ENCODE measurements around the gene ESR1.

ESR1 gene

DNA sequence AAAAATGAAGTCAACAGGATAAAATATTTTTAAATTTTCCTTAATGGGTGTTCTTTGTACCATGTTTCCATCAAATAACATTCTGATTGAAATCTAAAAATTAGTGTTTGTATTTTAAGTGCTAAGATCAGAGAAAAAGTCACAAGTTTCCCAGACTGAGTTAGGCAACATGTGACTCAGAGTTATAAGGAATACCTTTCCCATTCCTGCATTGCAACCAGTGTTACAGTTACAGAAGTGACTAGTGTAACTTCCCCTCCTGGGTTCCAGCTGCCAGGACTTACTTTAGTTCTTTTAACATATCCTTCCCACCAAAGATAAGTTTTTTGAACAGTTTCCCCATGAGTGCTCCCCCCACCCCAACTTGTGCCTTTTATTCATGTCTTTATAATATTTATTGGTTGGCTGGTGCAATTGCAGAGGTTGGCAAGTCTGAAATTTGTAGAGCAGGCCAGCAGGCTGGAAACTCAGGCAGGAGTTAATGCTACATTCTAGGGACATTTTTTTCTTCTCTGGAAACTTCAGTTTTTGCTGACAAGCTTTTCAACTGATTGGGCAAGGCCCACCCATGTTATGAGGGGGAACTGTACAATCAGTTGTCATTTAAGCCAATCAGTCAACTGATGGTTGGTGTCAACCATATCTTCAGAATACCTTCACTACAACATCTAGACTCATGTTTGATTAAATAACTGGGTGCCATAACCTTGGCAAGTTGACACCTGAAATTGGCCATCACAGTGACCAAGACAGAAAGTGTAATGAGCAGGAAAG, 22.9 kb upstream of the ESR1 start:
- DNase-seq: no peak

DNA sequence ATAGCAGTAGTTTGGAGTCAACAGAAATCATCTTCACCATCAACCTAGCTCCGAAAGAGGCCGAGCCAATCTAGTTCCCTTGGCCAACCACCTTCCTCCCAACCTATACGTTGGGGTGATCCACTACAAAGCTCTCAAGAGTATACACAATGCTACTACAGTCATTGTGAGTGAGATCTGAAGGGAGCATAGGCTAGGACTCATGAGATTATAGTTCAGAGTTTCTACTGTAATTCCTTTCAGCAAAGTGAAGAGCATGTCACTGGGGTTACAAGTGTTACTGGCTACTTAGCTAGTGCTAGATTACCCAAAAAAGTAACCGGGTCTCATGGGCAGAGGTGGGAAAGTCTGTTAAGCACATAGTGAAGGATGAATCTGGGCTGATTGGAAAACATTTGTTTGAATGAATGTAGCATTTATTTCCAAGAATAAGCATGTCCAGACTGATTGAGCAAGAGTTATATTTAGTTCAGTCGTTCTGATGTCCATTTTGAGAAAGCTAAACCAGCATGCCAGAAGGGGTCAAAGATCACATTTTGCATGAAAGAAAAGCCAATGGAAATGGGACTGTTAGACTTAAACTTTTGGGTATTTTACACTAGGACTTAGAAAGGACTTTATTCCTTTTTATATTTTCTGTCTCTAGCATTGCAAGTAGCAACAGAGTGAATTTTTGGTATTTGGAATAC, 10.5 kb upstream of the ESR1 start:
- Histone ChIP-seq H3K36me3 (no peaks in the 10 kb centered on the region), H3K4me3 (ENCODE audit: low read depth, low read length) (no peak overlapping the region), H3K9me3 (no peaks in the 10 kb centered on the region), H3K4me1 (no peaks in the 10 kb centered on the region), H3K27me3 (no peaks in the 10 kb centered on the region)
- DNase-seq: no peak
- TF ChIP-seq, protein P1, sequence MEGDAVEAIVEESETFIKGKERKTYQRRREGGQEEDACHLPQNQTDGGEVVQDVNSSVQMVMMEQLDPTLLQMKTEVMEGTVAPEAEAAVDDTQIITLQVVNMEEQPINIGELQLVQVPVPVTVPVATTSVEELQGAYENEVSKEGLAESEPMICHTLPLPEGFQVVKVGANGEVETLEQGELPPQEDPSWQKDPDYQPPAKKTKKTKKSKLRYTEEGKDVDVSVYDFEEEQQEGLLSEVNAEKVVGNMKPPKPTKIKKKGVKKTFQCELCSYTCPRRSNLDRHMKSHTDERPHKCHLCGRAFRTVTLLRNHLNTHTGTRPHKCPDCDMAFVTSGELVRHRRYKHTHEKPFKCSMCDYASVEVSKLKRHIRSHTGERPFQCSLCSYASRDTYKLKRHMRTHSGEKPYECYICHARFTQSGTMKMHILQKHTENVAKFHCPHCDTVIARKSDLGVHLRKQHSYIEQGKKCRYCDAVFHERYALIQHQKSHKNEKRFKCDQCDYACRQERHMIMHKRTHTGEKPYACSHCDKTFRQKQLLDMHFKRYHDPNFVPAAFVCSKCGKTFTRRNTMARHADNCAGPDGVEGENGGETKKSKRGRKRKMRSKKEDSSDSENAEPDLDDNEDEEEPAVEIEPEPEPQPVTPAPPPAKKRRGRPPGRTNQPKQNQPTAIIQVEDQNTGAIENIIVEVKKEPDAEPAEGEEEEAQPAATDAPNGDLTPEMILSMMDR (IDR thresholded peaks at IDR 0.05; ENCODE audit: low read depth, low read length): no peak

More for the DNA sequence above, 22.9 kb upstream of the ESR1 start:
- Histone ChIP-seq H3K27me3 (no peaks in the 10 kb centered on the region), H3K4me3 (ENCODE audit: low read depth, low read length) (no peak overlapping the region), H3K9me3 (no peaks in the 10 kb centered on the region), H3K4me1 (no peaks in the 10 kb centered on the region), H3K36me3 (no peaks in the 10 kb centered on the region)
- TF ChIP-seq, protein P1 (IDR thresholded peaks at IDR 0.05; ENCODE audit: low read depth, low read length): no peak

DNA sequence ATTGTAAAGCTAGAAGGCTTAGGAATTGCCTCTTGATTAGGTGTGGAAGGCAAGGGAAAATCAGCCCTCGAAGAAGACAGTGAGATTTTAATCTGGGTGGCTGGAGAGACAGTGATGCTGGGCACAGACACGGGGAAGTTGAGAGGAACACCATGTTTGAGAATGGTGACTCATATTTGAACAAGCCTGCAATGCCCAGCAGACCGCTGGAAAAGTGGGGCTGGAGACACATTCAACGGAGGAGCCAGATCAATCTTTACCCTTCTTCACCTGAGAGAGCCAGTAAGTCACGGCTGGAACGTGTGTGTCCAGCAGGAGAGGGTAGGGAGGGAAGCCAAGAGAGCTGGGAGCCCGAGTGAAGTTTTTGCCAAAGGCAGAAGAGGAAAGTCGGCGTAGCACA, 3.7 kb upstream of the ESR1 start:
- Histone ChIP-seq H3K9me3 (no peaks in the 10 kb centered on the region), H3K27me3 (peaks cover 35% of the 10 kb centered on the region), H3K36me3 (no peaks in the 10 kb centered on the region), H3K4me1 (no peaks in the 10 kb centered on the region), H3K4me3 (ENCODE audit: low read depth, low read length) (no peak overlapping the region)
- no peak for DNase-seq
- TF ChIP-seq, protein P1 (IDR thresholded peaks at IDR 0.05; ENCODE audit: low read depth, low read length): no peak

DNA sequence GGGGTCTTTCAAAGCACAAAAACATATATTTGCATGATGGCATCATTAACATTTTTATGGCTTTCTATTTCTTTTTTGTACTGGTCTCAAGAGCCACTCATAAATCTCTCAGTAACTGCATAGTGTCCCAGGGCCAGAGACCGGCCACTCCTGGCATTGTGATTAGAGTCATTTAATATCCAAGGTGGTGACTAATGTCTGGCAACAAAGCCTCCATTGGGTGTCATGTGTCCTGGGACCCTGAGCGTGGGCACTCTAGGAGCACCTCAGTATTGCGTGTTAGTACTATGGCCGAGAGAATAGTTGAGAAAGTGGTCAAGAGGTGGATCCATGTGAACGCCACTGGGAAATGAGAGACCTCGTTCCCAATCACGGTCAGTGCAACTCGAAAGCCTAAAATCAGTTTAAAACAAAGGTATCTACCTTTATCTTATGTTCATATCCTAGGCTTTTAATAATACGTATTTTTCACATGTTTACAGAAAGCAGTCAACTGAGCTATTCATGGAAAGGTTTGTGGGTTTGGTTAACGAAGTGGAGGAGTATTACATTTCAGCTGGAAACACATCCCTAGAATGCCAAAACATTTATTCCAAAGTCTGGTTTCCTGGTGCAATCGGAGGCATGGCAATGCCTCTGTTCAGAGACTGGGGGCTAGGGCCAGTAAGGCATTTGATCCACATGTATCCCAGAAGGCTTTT, 2.7 kb upstream of the ESR1 start:
- no peaks in the 10 kb centered on the region for H3K36me3 ChIP-seq
- H3K27me3 ChIP-seq: peaks cover 45% of the 10 kb centered on the region
- H3K4me3 ChIP-seq (ENCODE audit: low read depth, low read length): no peak overlapping the region
- no peak for DNase-seq
- H3K4me1 ChIP-seq: no peaks in the 10 kb centered on the region
- TF ChIP-seq, protein P1 (IDR thresholded peaks at IDR 0.05; ENCODE audit: low read depth, low read length): no peak
- no peaks in the 10 kb centered on the region for H3K9me3 ChIP-seq

- Histone ChIP-seq H3K36me3 (no peaks in the 10 kb centered on the region), H3K27me3 (peaks cover 49% of the 10 kb centered on the region), H3K4me3 (ENCODE audit: low read depth, low read length) (no peak overlapping the region), H3K4me1 (no peaks in the 10 kb centered on the region), H3K9me3 (no peaks in the 10 kb centered on the region)
- DNase-seq: no peak
- TF ChIP-seq, protein P1 (IDR thresholded peaks at IDR 0.05; ENCODE audit: low read depth, low read length): no peak
These were observed 2.1 kb upstream of the ESR1 start for GRCh38 chr6:151805286-151805840.

Data from BE2C (cell line).